ENCODE data around the gene NSUN7.

The NSUN7 gene

DNA sequence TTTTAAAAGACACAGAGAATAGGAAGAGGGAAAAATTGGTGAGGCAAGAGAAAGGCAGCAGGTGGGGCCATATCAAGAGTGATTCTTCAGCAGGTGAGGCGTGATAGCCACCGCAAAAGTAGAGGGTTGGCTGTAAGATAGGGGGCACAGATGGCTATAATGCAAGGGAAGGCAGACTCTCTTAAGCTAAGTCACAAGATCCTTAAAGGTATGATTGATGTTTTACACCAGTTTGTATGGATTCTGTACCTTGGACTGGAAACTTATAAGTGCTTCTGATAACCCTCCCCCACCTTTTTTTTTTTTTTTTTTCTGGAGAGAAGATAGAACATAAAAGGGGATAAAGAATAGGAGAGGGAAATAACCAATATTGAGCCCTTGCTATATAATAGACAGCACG, 40.0 kb downstream of the NSUN7 start:
- TF ChIP-seq, protein P1, sequence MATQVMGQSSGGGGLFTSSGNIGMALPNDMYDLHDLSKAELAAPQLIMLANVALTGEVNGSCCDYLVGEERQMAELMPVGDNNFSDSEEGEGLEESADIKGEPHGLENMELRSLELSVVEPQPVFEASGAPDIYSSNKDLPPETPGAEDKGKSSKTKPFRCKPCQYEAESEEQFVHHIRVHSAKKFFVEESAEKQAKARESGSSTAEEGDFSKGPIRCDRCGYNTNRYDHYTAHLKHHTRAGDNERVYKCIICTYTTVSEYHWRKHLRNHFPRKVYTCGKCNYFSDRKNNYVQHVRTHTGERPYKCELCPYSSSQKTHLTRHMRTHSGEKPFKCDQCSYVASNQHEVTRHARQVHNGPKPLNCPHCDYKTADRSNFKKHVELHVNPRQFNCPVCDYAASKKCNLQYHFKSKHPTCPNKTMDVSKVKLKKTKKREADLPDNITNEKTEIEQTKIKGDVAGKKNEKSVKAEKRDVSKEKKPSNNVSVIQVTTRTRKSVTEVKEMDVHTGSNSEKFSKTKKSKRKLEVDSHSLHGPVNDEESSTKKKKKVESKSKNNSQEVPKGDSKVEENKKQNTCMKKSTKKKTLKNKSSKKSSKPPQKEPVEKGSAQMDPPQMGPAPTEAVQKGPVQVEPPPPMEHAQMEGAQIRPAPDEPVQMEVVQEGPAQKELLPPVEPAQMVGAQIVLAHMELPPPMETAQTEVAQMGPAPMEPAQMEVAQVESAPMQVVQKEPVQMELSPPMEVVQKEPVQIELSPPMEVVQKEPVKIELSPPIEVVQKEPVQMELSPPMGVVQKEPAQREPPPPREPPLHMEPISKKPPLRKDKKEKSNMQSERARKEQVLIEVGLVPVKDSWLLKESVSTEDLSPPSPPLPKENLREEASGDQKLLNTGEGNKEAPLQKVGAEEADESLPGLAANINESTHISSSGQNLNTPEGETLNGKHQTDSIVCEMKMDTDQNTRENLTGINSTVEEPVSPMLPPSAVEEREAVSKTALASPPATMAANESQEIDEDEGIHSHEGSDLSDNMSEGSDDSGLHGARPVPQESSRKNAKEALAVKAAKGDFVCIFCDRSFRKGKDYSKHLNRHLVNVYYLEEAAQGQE (IDR thresholded peaks at IDR 0.05; ENCODE audit: insufficient read depth in 1 of 2, low read depth in 2 of 2, low read length in 2 of 2) = no peak
- TF ChIP-seq TAF1 (IDR thresholded peaks at IDR 0.05; ENCODE audit: borderline replicate concordance, insufficient read depth, low read length) (no peak), FOXP2 (optimal IDR thresholded peaks at IDR 0.05; ENCODE audit: borderline replicate concordance, extremely low read depth, extremely low read length, insufficient read depth) (no peak), SIN3A (IDR thresholded peaks at IDR 0.05; ENCODE audit: borderline replicate concordance, insufficient read depth, low read length) (no peak), POLR2AphosphoS5 (IDR thresholded peaks at IDR 0.05; ENCODE audit: low read depth, low read length) (no peak)

DNA sequence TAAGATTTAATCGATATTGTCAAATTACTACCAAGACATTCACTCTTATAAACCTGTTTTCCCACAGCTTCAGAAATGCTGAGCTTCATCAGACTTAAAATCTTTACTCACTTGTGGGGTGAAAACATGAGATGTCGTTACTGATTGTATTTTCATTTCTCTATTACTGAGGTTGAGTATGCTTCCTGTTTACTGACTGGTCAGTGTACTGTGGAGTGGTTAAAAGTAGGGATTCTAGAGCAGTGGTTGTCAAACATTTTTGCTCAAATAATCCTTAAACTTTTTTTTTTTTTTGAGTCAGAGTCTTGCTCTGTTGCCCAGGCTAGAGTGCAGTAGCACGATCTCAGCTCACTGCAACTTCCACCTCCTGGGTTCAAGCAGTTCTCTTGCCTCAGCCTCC, 50.3 kb downstream of the NSUN7 start:
- TF ChIP-seq POLR2AphosphoS5 (IDR thresholded peaks at IDR 0.05; ENCODE audit: low read depth, low read length) = no peak
- no peak for TF ChIP-seq FOXP2 (optimal IDR thresholded peaks at IDR 0.05; ENCODE audit: borderline replicate concordance, extremely low read depth, extremely low read length, insufficient read depth)
- no peak for TF ChIP-seq SIN3A (IDR thresholded peaks at IDR 0.05; ENCODE audit: borderline replicate concordance, insufficient read depth, low read length)
- TF ChIP-seq TAF1 (IDR thresholded peaks at IDR 0.05; ENCODE audit: borderline replicate concordance, insufficient read depth, low read length) = no peak

DNA sequence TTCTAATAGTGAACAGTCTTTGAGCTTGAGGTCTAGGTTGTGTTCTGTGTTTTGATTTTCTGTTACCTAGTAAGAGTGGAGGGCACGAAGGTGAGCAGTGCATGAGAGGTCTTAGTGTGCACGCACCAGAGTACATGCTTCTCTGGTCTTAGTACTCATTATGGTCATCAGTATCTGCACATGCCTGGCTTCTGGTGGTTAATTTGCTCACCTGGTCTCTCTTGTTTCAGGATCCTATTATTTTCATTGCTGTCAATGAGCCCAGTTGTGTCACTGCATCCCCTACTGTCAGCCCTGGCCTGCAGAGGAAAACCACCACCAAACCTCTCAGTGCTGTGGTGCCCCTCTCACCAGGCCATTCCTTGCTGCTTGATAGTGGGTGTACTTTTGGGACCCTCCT, 54.8 kb downstream of the NSUN7 start:
- TF ChIP-seq FOXP2 (optimal IDR thresholded peaks at IDR 0.05; ENCODE audit: borderline replicate concordance, extremely low read depth, extremely low read length, insufficient read depth) (no peak), SIN3A (IDR thresholded peaks at IDR 0.05; ENCODE audit: borderline replicate concordance, insufficient read depth, low read length) (no peak), TAF1 (IDR thresholded peaks at IDR 0.05; ENCODE audit: borderline replicate concordance, insufficient read depth, low read length) (no peak), POLR2AphosphoS5 (IDR thresholded peaks at IDR 0.05; ENCODE audit: low read depth, low read length) (no peak)
- TF ChIP-seq, protein P1 (IDR thresholded peaks at IDR 0.05; ENCODE audit: insufficient read depth in 1 of 2, low read depth in 2 of 2, low read length in 2 of 2) = no peak

DNA sequence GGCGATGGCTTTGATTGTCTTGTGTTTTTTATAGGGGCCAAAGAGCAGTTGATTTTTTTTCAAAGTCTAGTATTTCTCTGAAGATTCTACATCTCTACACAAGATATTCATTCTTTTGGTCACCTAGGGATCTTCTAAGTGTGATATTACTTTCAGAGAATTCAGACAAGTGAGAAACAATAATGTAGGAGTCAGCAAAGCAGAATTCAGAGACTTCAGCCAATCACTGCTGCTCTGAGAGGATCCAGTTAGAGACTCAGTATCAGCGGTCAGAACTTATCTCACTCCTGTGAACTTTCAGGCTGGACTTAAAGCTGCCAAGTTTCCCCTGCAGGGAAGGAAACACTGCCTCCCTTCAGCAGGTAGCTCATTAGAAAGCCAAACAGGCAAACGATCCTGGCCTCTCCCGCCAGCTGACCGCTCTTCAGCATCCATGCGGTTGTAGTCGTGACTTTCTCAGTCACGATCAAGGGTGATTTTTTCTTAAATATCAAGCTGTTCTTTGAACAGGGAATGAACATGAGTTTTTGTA, 59.2 kb downstream of the NSUN7 start:
- TF ChIP-seq SIN3A (IDR thresholded peaks at IDR 0.05; ENCODE audit: borderline replicate concordance, insufficient read depth, low read length) = no peak
- no peak for TF ChIP-seq FOXP2 (optimal IDR thresholded peaks at IDR 0.05; ENCODE audit: borderline replicate concordance, extremely low read depth, extremely low read length, insufficient read depth)
- TF ChIP-seq POLR2AphosphoS5 (IDR thresholded peaks at IDR 0.05; ENCODE audit: low read depth, low read length) = no peak
- no peak for TF ChIP-seq TAF1 (IDR thresholded peaks at IDR 0.05; ENCODE audit: borderline replicate concordance, insufficient read depth, low read length)
- TF ChIP-seq, protein P1 (IDR thresholded peaks at IDR 0.05; ENCODE audit: insufficient read depth in 1 of 2, low read depth in 2 of 2, low read length in 2 of 2) = no peak

DNA sequence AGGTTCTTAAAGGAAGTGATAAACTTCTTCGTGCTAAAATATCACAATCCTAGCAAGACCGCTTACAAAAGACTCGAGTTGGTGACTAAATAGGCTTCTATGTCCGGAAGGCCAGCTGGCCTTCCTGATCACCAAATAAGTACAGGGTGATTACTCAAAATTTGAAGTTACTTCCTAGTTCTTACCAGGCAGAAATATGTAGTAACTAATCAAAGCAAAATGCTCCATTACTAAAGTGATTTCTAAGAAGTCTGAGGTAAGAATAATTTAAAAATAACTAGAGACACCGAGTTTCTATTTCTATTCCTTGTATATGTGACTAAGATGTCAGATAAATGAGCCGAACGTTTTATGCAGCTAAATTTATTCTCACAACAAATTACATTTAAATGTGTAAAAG, 62.2 kb downstream of the NSUN7 start:
- TF ChIP-seq SIN3A (IDR thresholded peaks at IDR 0.05; ENCODE audit: borderline replicate concordance, insufficient read depth, low read length) = no peak
- TF ChIP-seq POLR2AphosphoS5 (IDR thresholded peaks at IDR 0.05; ENCODE audit: low read depth, low read length) = no peak
- TF ChIP-seq TAF1 (IDR thresholded peaks at IDR 0.05; ENCODE audit: borderline replicate concordance, insufficient read depth, low read length) = no peak

DNA sequence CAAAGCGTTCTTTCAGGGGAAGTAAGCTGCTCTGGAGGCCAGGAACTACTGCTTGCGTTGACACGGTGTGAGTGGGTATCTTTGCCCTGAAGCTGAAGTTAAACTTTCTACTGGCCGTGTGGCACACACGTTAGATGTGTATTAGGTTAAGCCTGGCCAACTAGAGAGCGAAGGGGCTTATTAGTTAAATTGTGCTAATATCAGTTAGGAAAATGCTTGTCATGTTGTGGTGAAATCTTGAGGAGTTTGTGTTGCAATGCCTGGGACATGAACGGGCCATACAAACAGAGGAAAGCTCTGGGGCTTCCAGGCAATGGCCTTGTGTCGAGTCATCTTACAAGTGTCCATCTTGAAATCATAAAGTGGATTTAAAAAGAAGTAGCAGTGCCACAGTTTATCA, 62.6 kb downstream of the NSUN7 start:
- TF ChIP-seq SIN3A (IDR thresholded peaks at IDR 0.05; ENCODE audit: borderline replicate concordance, insufficient read depth, low read length) = no peak
- TF ChIP-seq FOXP2 (optimal IDR thresholded peaks at IDR 0.05; ENCODE audit: borderline replicate concordance, extremely low read depth, extremely low read length, insufficient read depth) = no peak
- no peak for TF ChIP-seq TAF1 (IDR thresholded peaks at IDR 0.05; ENCODE audit: borderline replicate concordance, insufficient read depth, low read length)
- TF ChIP-seq POLR2AphosphoS5 (IDR thresholded peaks at IDR 0.05; ENCODE audit: low read depth, low read length) = no peak
- TF ChIP-seq, protein P1 (IDR thresholded peaks at IDR 0.05; ENCODE audit: insufficient read depth in 1 of 2, low read depth in 2 of 2, low read length in 2 of 2) = no peak

Measured in PFSK-1 (cell line).